Measurements from ENCODE around the gene CCDC179.

The CCDC179 gene

GRCh38 chr11:22879630-22880029, 19.4 kb upstream of the CCDC179 start:
- TF ChIP-seq, protein P1, sequence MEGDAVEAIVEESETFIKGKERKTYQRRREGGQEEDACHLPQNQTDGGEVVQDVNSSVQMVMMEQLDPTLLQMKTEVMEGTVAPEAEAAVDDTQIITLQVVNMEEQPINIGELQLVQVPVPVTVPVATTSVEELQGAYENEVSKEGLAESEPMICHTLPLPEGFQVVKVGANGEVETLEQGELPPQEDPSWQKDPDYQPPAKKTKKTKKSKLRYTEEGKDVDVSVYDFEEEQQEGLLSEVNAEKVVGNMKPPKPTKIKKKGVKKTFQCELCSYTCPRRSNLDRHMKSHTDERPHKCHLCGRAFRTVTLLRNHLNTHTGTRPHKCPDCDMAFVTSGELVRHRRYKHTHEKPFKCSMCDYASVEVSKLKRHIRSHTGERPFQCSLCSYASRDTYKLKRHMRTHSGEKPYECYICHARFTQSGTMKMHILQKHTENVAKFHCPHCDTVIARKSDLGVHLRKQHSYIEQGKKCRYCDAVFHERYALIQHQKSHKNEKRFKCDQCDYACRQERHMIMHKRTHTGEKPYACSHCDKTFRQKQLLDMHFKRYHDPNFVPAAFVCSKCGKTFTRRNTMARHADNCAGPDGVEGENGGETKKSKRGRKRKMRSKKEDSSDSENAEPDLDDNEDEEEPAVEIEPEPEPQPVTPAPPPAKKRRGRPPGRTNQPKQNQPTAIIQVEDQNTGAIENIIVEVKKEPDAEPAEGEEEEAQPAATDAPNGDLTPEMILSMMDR (IDR thresholded peaks at IDR 0.05; ENCODE audit: insufficient read depth, low read depth, low read length, missing control alignments): no peak
- no peak overlapping the region for H3K4me3 ChIP-seq (ENCODE audit: low read depth, low read length)

DNA sequence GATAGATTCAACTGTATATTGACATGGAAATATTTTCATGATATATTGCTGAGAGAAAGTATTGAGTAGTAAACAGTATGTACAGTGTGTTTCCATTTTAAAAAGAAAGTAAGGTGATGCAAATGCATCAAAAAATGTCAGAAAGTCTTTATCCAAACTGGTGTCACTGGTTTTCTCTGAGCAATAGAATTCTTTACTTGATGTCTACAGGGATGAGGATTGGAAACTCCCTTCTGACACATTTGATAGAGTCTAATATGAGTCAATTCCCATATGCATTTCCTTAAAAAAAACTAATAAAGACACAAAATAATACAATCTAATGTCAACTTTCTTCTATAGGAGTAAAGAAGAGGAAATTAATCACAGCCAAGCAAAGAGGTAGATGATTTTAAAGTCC, 18.3 kb upstream of the CCDC179 start:
- TF ChIP-seq, protein P1 (IDR thresholded peaks at IDR 0.05; ENCODE audit: insufficient read depth, low read depth, low read length, missing control alignments): no peak
- DNase-seq (ENCODE audit: low read depth): no peak

More at GRCh38 chr11:22879630-22880029, 19.4 kb upstream of the CCDC179 start:
- DNase-seq (ENCODE audit: low read depth): no peak

GRCh38 chr11:22878039-22878438, 17.8 kb upstream of the CCDC179 start:
- no peak for DNase-seq (ENCODE audit: low read depth)
- no peak overlapping the region for H3K4me3 ChIP-seq (ENCODE audit: low read depth, low read length)
- TF ChIP-seq, protein P1 (IDR thresholded peaks at IDR 0.05; ENCODE audit: insufficient read depth, low read depth, low read length, missing control alignments): no peak

More for the DNA sequence above, 18.3 kb upstream of the CCDC179 start:
- H3K4me3 ChIP-seq (ENCODE audit: low read depth, low read length): no peak overlapping the region

DNA sequence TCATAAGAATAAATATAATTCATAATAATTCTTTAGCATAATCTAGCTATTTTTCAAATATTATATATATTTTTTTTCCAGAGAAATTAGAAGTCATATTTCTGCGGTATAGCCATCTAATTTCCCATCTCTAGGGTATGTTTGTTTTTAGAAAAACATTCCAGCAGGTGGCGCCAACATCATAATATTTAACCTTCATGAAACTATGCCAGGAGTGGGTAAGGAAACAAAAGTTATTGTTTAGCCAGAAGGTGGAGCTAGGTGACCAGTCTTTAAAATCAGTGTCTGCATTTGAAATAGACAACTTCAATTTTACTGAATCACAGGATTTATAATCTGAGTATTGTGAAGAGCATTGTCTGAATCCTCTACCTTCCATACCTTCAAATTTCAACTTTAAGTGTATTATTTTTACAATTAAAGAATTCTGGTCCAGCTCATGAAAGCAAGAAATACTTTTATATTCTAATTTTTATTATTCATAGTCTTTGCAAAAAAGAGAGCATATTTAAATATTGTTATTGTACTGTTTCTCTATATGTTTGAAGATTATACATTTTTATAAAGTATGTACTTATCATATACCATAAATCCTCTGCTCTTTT, 15.7 kb upstream of the CCDC179 start:
- peak; percentile 84 for DNase-seq (ENCODE audit: low read depth)
- TF ChIP-seq, protein P1 (IDR thresholded peaks at IDR 0.05; ENCODE audit: insufficient read depth, low read depth, low read length, missing control alignments): peak; percentile 57
- H3K4me3 ChIP-seq (ENCODE audit: low read depth, low read length): no peak overlapping the region

- TF ChIP-seq, protein P1 (IDR thresholded peaks at IDR 0.05; ENCODE audit: insufficient read depth, low read depth, low read length, missing control alignments): no peak
- peak; percentile 11 for DNase-seq (ENCODE audit: low read depth)
- H3K4me3 ChIP-seq (ENCODE audit: low read depth, low read length): no peak overlapping the region
Observed at GRCh38 chr11:22869325-22869724, 9.1 kb upstream of the CCDC179 start.

DNA sequence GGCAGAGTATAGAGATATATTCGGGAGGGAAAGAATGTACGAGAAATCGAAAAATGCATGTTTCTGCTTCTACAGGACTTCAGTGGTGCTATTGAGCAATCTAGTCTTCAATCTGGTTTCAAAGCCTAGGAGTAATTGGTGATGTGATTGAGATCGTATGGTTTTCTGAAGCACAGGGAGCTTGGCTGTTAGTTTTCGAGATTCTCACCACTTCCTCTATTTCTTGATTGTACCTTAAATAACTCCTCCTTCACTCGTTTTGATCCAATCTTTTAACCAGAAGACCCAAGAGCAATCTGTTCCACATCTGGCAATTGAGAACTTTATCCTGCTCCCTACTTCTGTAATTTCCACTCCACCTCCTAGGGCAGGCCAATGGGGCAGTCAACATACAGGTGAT, 518 bp downstream of the CCDC179 start:
- no peak for DNase-seq (ENCODE audit: low read depth)
- no peak overlapping the region for H3K4me3 ChIP-seq (ENCODE audit: low read depth, low read length)
- TF ChIP-seq, protein P1 (IDR thresholded peaks at IDR 0.05; ENCODE audit: insufficient read depth, low read depth, low read length, missing control alignments): no peak

DNA sequence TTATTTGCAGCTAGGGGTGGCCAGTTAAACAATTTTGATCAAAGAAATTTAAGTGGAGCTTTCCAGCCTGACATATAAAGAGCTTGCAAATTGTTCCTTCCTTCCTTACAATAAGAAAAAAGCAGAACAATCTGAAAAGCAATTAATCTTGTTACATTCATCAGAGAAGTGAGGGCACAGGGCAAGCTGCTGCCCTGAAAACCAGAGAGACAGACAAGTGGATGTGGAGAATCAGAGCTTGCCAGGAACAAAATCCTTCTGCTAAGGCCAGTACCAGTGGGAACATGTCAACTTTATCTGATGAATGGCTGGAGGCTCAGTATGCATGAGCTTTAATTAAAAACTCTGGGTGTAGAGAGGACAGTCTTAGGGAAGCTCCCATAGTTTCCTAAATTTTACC, 8.8 kb downstream of the CCDC179 start:
- TF ChIP-seq, protein P1 (IDR thresholded peaks at IDR 0.05; ENCODE audit: insufficient read depth, low read depth, low read length, missing control alignments): no peak
- no peak overlapping the region for H3K4me3 ChIP-seq (ENCODE audit: low read depth, low read length)
- no peak for DNase-seq (ENCODE audit: low read depth)

Data from GM12865 (cell line).